ENCODE measurements around the gene TTLL7. TPM values are rescaled to one million over a fixed set of nuclear protein-coding genes. Genes with fewer than 3 reads are reported as not detected.

TTLL7 gene
- polyA plus RNA-seq, 1 donor (not counting 4 experiments of a cell fraction or from before 2014, with no cell fraction given) = 8.1 TPM

GRCh38 chr1:83846138-83846537, 152.8 kb downstream of the TTLL7 start:
- DNase-seq (ENCODE audit: low read depth, low spot score) (no peak), FAIRE-seq (no peak)
- Histone ChIP-seq H3K36me3 (ENCODE audit: control insufficient read depth in 2 of 2, extremely low read depth in 1 of 2, insufficient read depth in 2 of 2, low read length in 2 of 2) (no peaks in the 10 kb centered on the region), H3K4me1 (ENCODE audit: control insufficient read depth, extremely low read depth, insufficient read depth, low read length) (no peaks in the 10 kb centered on the region), H4K20me1 (ENCODE audit: control insufficient read depth, extremely low read depth, insufficient read depth, low read length) (no peaks in the 10 kb centered on the region), H3K4me2 (ENCODE audit: control insufficient read depth, extremely low read depth, insufficient read depth, low read depth, low read length) (no peak overlapping the region), H3K4me3 (ENCODE audit: control insufficient read depth in 2 of 3, extremely low read depth in 1 of 3, insufficient read depth in 2 of 3, low read depth in 1 of 3, low read length in 3 of 3) (no peak overlapping the region), H2AFZ (ENCODE audit: control insufficient read depth, low read length) (no peak overlapping the region), H3K9me3 (ENCODE audit: control insufficient read depth, low read depth, low read length) (no peaks in the 10 kb centered on the region), H3K79me2 (ENCODE audit: control insufficient read depth, insufficient read depth, low read length) (no peaks in the 10 kb centered on the region), H3K9ac (ENCODE audit: control insufficient read depth, extremely low read depth, insufficient read depth, low read length) (no peak overlapping the region), H3K27me3 (ENCODE audit: control insufficient read depth, extremely low read depth, insufficient read depth, low read length) (no peaks in the 10 kb centered on the region), H3K9me1 (ENCODE audit: control insufficient read depth, extremely low read depth, insufficient read depth, low read length) (no peaks in the 10 kb centered on the region), H3K27ac (ENCODE audit: control insufficient read depth, insufficient read depth, low read length) (no peak overlapping the region)
- TF ChIP-seq CTCF (optimal IDR thresholded peaks at IDR 0.05 in 1 of 3, IDR thresholded peaks at IDR 0.05 in 1 of 3, conservative IDR thresholded peaks at IDR 0.05 in 1 of 3; ENCODE audit: extremely low read depth in 1 of 3, insufficient read depth in 2 of 3, low read length in 3 of 3) (no peak), EZH2 (IDR thresholded peaks at IDR 0.05; ENCODE audit: low read length) (no peak)
- dilution Hi-C loops (cut with MboI; ENCODE audit: extremely low pct_ligation_motif_present, low sequenced_read_pairs) = no loop called here

GRCh38 chr1:83845437-83846071, 153.4 kb downstream of the TTLL7 start:
- no peaks in the 10 kb centered on the region for H3K9me1 ChIP-seq (ENCODE audit: control insufficient read depth, extremely low read depth, insufficient read depth, low read length)
- no peaks in the 10 kb centered on the region for H3K9me3 ChIP-seq (ENCODE audit: control insufficient read depth, low read depth, low read length)
- no peaks in the 10 kb centered on the region for H4K20me1 ChIP-seq (ENCODE audit: control insufficient read depth, extremely low read depth, insufficient read depth, low read length)
- TF ChIP-seq CTCF (optimal IDR thresholded peaks at IDR 0.05 in 1 of 3, IDR thresholded peaks at IDR 0.05 in 1 of 3, conservative IDR thresholded peaks at IDR 0.05 in 1 of 3; ENCODE audit: extremely low read depth in 1 of 3, insufficient read depth in 2 of 3, low read length in 3 of 3) (no peak), EZH2 (IDR thresholded peaks at IDR 0.05; ENCODE audit: low read length) (no peak)
- no peaks in the 10 kb centered on the region for H3K27me3 ChIP-seq (ENCODE audit: control insufficient read depth, extremely low read depth, insufficient read depth, low read length)
- H3K4me1 ChIP-seq (ENCODE audit: control insufficient read depth, extremely low read depth, insufficient read depth, low read length) = no peaks in the 10 kb centered on the region
- H3K79me2 ChIP-seq (ENCODE audit: control insufficient read depth, insufficient read depth, low read length) = no peaks in the 10 kb centered on the region
- FAIRE-seq (no peak), DNase-seq (ENCODE audit: low read depth, low spot score) (no peak)
- dilution Hi-C loops (cut with MboI; ENCODE audit: extremely low pct_ligation_motif_present, low sequenced_read_pairs) = no loop called here
- H3K9ac ChIP-seq (ENCODE audit: control insufficient read depth, extremely low read depth, insufficient read depth, low read length) = no peak overlapping the region
- H3K4me2 ChIP-seq (ENCODE audit: control insufficient read depth, extremely low read depth, insufficient read depth, low read depth, low read length) = no peak overlapping the region
- no peak overlapping the region for H3K4me3 ChIP-seq (ENCODE audit: control insufficient read depth in 2 of 3, extremely low read depth in 1 of 3, insufficient read depth in 2 of 3, low read depth in 1 of 3, low read length in 3 of 3)
- no peak overlapping the region for H2AFZ ChIP-seq (ENCODE audit: control insufficient read depth, low read length)
- H3K27ac ChIP-seq (ENCODE audit: control insufficient read depth, insufficient read depth, low read length) = no peak overlapping the region
- H3K36me3 ChIP-seq (ENCODE audit: control insufficient read depth in 2 of 2, extremely low read depth in 1 of 2, insufficient read depth in 2 of 2, low read length in 2 of 2) = no peaks in the 10 kb centered on the region
